ENCODE measurements around the gene GBX2. TPM values are rescaled to one million over a fixed set of nuclear protein-coding genes. Genes with fewer than 3 reads are reported as not detected.

The GBX2 gene
- total and polyA plus RNA-seq, 2 of the 8 experiments (the other 6 are each of a cell fraction or from before 2014, with no cell fraction given) = 0.38 to 0.89 TPM

DNA sequence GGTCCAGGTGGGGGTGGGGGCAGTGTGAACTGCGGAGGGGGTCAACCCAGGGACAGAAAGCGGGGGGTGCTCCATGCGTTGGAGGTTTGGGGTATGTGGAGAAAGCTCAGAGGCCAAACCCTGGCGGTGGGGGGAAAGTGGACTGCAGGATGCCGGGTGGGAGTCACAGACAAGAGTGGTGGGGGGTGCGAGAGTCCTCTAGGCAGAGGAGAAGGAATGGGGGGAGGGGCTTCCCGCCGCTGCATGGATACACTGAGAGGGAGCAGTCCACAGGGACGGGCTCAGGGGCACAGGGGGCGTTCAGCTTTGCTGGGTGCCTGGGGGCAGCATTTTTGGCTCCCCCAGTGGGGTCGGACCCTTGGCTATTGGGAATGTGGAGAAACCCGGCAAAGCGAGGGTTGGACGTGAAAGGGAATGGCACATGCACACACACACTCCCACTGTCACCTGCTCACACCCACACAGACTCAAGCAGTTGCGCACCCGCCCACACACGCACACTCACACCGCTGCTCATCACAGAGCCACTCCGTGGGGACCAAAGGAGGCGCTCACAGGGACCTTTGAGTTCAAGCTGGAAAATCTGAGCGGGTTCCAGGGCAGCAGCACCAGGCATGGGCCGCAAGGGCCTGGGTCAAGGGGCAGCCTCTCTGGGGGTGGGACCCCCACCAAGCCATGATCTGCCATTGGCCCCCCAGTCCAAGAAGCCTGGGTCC is 7.7 kb downstream of the GBX2 start (continued):
- TF ChIP-seq, protein P1, sequence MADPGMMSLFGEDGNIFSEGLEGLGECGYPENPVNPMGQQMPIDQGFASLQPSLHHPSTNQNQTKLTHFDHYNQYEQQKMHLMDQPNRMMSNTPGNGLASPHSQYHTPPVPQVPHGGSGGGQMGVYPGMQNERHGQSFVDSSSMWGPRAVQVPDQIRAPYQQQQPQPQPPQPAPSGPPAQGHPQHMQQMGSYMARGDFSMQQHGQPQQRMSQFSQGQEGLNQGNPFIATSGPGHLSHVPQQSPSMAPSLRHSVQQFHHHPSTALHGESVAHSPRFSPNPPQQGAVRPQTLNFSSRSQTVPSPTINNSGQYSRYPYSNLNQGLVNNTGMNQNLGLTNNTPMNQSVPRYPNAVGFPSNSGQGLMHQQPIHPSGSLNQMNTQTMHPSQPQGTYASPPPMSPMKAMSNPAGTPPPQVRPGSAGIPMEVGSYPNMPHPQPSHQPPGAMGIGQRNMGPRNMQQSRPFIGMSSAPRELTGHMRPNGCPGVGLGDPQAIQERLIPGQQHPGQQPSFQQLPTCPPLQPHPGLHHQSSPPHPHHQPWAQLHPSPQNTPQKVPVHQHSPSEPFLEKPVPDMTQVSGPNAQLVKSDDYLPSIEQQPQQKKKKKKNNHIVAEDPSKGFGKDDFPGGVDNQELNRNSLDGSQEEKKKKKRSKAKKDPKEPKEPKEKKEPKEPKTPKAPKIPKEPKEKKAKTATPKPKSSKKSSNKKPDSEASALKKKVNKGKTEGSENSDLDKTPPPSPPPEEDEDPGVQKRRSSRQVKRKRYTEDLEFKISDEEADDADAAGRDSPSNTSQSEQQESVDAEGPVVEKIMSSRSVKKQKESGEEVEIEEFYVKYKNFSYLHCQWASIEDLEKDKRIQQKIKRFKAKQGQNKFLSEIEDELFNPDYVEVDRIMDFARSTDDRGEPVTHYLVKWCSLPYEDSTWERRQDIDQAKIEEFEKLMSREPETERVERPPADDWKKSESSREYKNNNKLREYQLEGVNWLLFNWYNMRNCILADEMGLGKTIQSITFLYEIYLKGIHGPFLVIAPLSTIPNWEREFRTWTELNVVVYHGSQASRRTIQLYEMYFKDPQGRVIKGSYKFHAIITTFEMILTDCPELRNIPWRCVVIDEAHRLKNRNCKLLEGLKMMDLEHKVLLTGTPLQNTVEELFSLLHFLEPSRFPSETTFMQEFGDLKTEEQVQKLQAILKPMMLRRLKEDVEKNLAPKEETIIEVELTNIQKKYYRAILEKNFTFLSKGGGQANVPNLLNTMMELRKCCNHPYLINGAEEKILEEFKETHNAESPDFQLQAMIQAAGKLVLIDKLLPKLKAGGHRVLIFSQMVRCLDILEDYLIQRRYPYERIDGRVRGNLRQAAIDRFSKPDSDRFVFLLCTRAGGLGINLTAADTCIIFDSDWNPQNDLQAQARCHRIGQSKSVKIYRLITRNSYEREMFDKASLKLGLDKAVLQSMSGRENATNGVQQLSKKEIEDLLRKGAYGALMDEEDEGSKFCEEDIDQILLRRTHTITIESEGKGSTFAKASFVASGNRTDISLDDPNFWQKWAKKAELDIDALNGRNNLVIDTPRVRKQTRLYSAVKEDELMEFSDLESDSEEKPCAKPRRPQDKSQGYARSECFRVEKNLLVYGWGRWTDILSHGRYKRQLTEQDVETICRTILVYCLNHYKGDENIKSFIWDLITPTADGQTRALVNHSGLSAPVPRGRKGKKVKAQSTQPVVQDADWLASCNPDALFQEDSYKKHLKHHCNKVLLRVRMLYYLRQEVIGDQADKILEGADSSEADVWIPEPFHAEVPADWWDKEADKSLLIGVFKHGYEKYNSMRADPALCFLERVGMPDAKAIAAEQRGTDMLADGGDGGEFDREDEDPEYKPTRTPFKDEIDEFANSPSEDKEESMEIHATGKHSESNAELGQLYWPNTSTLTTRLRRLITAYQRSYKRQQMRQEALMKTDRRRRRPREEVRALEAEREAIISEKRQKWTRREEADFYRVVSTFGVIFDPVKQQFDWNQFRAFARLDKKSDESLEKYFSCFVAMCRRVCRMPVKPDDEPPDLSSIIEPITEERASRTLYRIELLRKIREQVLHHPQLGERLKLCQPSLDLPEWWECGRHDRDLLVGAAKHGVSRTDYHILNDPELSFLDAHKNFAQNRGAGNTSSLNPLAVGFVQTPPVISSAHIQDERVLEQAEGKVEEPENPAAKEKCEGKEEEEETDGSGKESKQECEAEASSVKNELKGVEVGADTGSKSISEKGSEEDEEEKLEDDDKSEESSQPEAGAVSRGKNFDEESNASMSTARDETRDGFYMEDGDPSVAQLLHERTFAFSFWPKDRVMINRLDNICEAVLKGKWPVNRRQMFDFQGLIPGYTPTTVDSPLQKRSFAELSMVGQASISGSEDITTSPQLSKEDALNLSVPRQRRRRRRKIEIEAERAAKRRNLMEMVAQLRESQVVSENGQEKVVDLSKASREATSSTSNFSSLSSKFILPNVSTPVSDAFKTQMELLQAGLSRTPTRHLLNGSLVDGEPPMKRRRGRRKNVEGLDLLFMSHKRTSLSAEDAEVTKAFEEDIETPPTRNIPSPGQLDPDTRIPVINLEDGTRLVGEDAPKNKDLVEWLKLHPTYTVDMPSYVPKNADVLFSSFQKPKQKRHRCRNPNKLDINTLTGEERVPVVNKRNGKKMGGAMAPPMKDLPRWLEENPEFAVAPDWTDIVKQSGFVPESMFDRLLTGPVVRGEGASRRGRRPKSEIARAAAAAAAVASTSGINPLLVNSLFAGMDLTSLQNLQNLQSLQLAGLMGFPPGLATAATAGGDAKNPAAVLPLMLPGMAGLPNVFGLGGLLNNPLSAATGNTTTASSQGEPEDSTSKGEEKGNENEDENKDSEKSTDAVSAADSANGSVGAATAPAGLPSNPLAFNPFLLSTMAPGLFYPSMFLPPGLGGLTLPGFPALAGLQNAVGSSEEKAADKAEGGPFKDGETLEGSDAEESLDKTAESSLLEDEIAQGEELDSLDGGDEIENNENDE (IDR thresholded peaks at IDR 0.05; ENCODE audit: insufficient replicate concordance, low read length) = no peak
- no peak for TF ChIP-seq RFX5 (IDR thresholded peaks at IDR 0.05; ENCODE audit: borderline replicate concordance, low read depth, low read length)
- TF ChIP-seq SUZ12 (IDR thresholded peaks at IDR 0.05; ENCODE audit: low read length) = peak; percentile 42; the same call in 1 of the 2 replicates

Data from H1 (cell line).